GM12878 (cell line): ENCODE results near the gene KIAA1671. TPM values are rescaled to one million over a fixed set of nuclear protein-coding genes. Genes with fewer than 3 reads are reported as not detected.

Experiments used
- ATAC-seq: fragments of 200-7000 bp; cut with Tn5 transposase; 3 replicates; pipeline ENCODE4 v1.9.1; 2020; ENCODE audit warnings: mild to moderate bottlenecking, moderate library complexity
- BruUV-seq: library from RNA; stranded (reverse); fragments of 400-500 nt; replicated peaks from 2 replicates; lab custom pipeline; 2021; lab: Mats Ljungman, UMichigan
- CTCF ChIA-PET: fragments of 300-600 bp; sonication (Branson Sonifier 250); formaldehyde crosslinking; extraction: SDS; loops from one replicate; lab custom pipeline; 2021; ENCODE audit warnings: inconsistent platforms; lab: Yijun Ruan, JAX
- POLR2A ChIA-PET: fragments of 350-600 bp; formaldehyde crosslinking; extraction: SDS; loops from one replicate; lab custom pipeline; 2021; ENCODE audit warnings: inconsistent platforms; lab: Charles Lee
- RAD21 ChIA-PET: fragments of 300-600 bp; sonication (Branson Sonifier 250); formaldehyde crosslinking; loops from one replicate; lab custom pipeline; 2023; ENCODE audit warnings: antibody characterized with exemption; ENCODE audit not compliant: unreplicated experiment; lab: Charles Lee
- SMC1A ChIA-PET: fragments of 300-600 bp; sonication (Branson Sonifier 250); formaldehyde crosslinking; loops from one replicate; lab custom pipeline; 2023; ENCODE audit not compliant: unreplicated experiment, uncharacterized antibody; lab: Charles Lee
- DNase-seq: peaks from one replicate; pipeline ENCODE4 v3.0.0-alpha.2; 2011; ENCODE audit warnings: low read depth, low spot score
- FAIRE-seq: peaks from 3 replicates; lab custom pipeline; 2011; peaks lifted over from hg19 to GRCh38; lab: Jason Lieb, UNC
- H2AFZ ChIP-seq: 2 replicates; pipeline ENCODE4 v1.6.0; 2011; ENCODE audit warnings: low read depth, low read length, control low read depth; ENCODE audit not compliant: control insufficient read depth
- H3K27ac ChIP-seq: 2 replicates; pipeline ENCODE4 v1.5.1; 2011; ENCODE audit warnings: control low read depth; ENCODE audit not compliant: control insufficient read depth, insufficient read depth
- H3K27me3 ChIP-seq, 2 experiments: replicated peaks in 1 of 2; 2 replicates each; pipeline versions ENCODE4 v1.6.0 to v1.6.1; 2011; ENCODE audit warnings: low read length in 1 of 2; ENCODE audit not compliant: control insufficient read depth in 2 of 2, insufficient read depth in 2 of 2
- H3K36me3 ChIP-seq, 2 experiments: 2 replicates each; pipeline ENCODE4 v1.5.1; 2011; ENCODE audit warnings: low read length in 1 of 2; ENCODE audit not compliant: control insufficient read depth in 2 of 2, insufficient read depth in 2 of 2
- H3K4me1 ChIP-seq: 2 replicates; pipeline ENCODE4 v1.6.1; 2011; ENCODE audit warnings: mild to moderate bottlenecking, low read length, moderate library complexity, mixed read lengths; ENCODE audit not compliant: control insufficient read depth, insufficient read depth
- H3K4me2 ChIP-seq: 2 replicates; pipeline ENCODE4 v1.6.0; 2011; ENCODE audit warnings: control low read depth; ENCODE audit not compliant: control insufficient read depth, insufficient read depth
- H3K4me3 ChIP-seq: fragments of 200-600 bp; sonication (generic); 2 replicates; pipeline ENCODE4 v1.5.1; 2016
- H3K79me2 ChIP-seq: 2 replicates; pipeline ENCODE4 v1.6.0; 2011; ENCODE audit warnings: low read length; ENCODE audit not compliant: control insufficient read depth, insufficient read depth
- H3K9ac ChIP-seq: 2 replicates; pipeline ENCODE4 v1.8.0; 2011; ENCODE audit warnings: low read length, control low read depth, mixed read lengths; ENCODE audit not compliant: control insufficient read depth, insufficient read depth
- H3K9me3 ChIP-seq: replicated peaks from 3 replicates; pipeline ENCODE4 v1.5.1; 2011; ENCODE audit warnings: mild to moderate bottlenecking, low read length; ENCODE audit not compliant: control insufficient read depth, insufficient read depth
- H4K20me1 ChIP-seq: 2 replicates; pipeline ENCODE4 v1.6.0; 2011; ENCODE audit not compliant: control insufficient read depth, insufficient read depth
- CBFB ChIP-seq: IDR thresholded peaks from 2 replicates; pipeline ENCODE4 v1.6.1; 2016; ENCODE audit warnings: antibody characterized with exemption, low read depth
- DPF2 ChIP-seq: fragments of 450-650 bp; IDR thresholded peaks from 2 replicates; pipeline ENCODE4 v1.6.1; 2017; ENCODE audit warnings: mild to moderate bottlenecking
- ESRRA ChIP-seq: IDR thresholded peaks from 2 replicates; pipeline ENCODE4 v1.6.1; 2012; ENCODE audit warnings: mild to moderate bottlenecking, low read length, improper control_type of control experiment
- NR2C2 ChIP-seq: IDR thresholded peaks from 2 replicates; pipeline ENCODE4 v1.6.1; 2011; ENCODE audit warnings: borderline replicate concordance, low read depth; ENCODE audit not compliant: control insufficient read depth, insufficient read length
- RAD21 ChIP-seq: IDR thresholded peaks from 2 replicates; pipeline ENCODE4 v1.6.1; 2011; ENCODE audit warnings: mild to moderate bottlenecking, low read depth, low read length, moderate library complexity; ENCODE audit not compliant: insufficient read depth
- SMC3 ChIP-seq: IDR thresholded peaks from 2 replicates; pipeline ENCODE4 v1.6.1; 2011; ENCODE audit warnings: low read length, improper control_type of control experiment, borderline replicate concordance
- SREBF1 ChIP-seq: IDR thresholded peaks from 2 replicates; pipeline ENCODE4 v1.6.1; 2012; ENCODE audit warnings: mild to moderate bottlenecking, low read length
- TARDBP ChIP-seq: IDR thresholded peaks from 2 replicates; pipeline ENCODE4 v1.6.1; 2016; ENCODE audit warnings: borderline replicate concordance
- WGBS: methylation state at CpG from one replicate; pipeline ENCODE4 v1.1.6; 2016; ENCODE audit warnings: low lambda C conversion rate; ENCODE audit not compliant: insufficient replicate concordance, insufficient coverage; ENCODE audit errors: missing lambda C conversion rate; 5-methylcytosine and 5-hydroxymethylcytosine counted together
- in situ Hi-C: fragments of 300-500 bp; cut with MboI; formaldehyde crosslinking; loops from 9 replicates; pipeline ENCODE4 v1.14.3; 2018; ENCODE audit warnings: mixed read lengths
- intact Hi-C: fragments of 100-400 bp; cut with micrococcal nuclease; formaldehyde crosslinking; loops from one replicate; pipeline ENCODE4 v1.14.2; 2022; ENCODE audit not compliant: unreplicated experiment
- polyA plus RNA-seq, 11 experiments: library from polyadenylated mRNA; depleted of rRNA in 4 of 11; unstranded in 6 of 11; stranded (reverse) in 5 of 11; fragments of >200 nt; fragmentation: Nextera tagmentation in 4 of 11; fragmentation: Illumina TruSeq in 1 of 11; extraction: Ambion mirVana in 4 of 11; extraction: Trizol in 1 of 11; gene quantifications; 1 replicate in 1 of 11; 2 replicates in 10 of 11; pipeline versions ENCODE4 v1.2.1 to v1.2.3, GENCODE V29; 2011 to 2016; ENCODE audit warnings: inconsistent platforms in 2 of 11, missing spikeins in 2 of 11, low read depth in 1 of 11
- total RNA-seq, 4 experiments: library from RNA; depleted of rRNA in 3 of 4; stranded (reverse); fragments of >200 nt in 3 of 4; fragmentation: Illumina TruSeq in 1 of 4; extraction: Trizol in 1 of 4; gene quantifications; 2 replicates each; pipeline versions ENCODE4 v1.2.1 to v1.2.3, GENCODE V29; 2013 to 2021
- TF ChIP-seq, protein P1 (sequence below): fragments of 450-650 bp; IDR thresholded peaks from 2 replicates; pipeline ENCODE4 v1.6.1; 2017; ENCODE audit warnings: antibody characterized with exemption, mild to moderate bottlenecking, moderate library complexity
- TF ChIP-seq, protein P2 (sequence below), 3 experiments: IDR thresholded peaks in 2 of 3; conservative IDR thresholded peaks in 1 of 3; 2 replicates each; pipeline ENCODE4 v1.5.1; 2011; ENCODE audit warnings: low read depth in 3 of 3, low read length in 3 of 3, mild to moderate bottlenecking in 3 of 3, control low read depth in 2 of 3, moderate library complexity in 2 of 3, inconsistent platforms in 1 of 3, mixed read lengths in 1 of 3; ENCODE audit not compliant: control insufficient read depth in 2 of 3, insufficient read depth in 1 of 3; ENCODE audit errors: extremely low read depth in 1 of 3
- TF ChIP-seq, protein P3 (sequence below): fragments of 450-650 bp; IDR thresholded peaks from 2 replicates; pipeline ENCODE4 v1.6.1; 2017; ENCODE audit warnings: mild to moderate bottlenecking, moderate library complexity

The KIAA1671 gene
- total and polyA plus RNA-seq, 10 of the 15 experiments (the other 5 are each of a cell fraction or from before 2014, with no cell fraction given), result 0.05 to 2.7 (median 0.33) TPM

DNA sequence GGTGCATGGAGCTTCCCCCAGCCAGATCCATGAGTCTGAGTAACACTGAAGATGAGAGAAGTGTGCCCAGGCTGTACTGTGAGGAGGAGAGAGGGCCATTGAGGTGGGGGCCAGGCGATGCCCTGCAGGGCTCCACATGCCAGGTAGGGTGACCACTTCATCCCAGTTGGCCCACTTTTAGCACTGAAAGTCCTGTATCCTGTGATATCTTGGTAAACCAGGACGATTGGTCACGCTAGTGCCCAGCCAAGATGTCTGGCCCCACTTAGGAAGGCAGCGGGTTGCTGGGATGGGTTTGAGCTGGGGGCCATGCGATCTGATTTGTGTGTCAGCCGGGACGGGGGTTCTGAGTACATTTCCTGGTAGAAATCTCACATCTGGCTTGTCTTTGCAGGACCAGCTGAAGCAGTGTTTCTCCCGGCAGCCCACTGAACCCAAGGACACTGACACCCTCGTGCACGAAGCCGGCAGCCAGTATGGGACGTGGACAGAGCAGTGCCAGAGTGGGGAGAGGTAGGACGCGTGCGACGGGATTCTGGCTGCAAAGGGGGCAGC is 218.0 kb downstream of the KIAA1671 start (continued):
- no peak for TF ChIP-seq TARDBP
- TF ChIP-seq, protein P1, sequence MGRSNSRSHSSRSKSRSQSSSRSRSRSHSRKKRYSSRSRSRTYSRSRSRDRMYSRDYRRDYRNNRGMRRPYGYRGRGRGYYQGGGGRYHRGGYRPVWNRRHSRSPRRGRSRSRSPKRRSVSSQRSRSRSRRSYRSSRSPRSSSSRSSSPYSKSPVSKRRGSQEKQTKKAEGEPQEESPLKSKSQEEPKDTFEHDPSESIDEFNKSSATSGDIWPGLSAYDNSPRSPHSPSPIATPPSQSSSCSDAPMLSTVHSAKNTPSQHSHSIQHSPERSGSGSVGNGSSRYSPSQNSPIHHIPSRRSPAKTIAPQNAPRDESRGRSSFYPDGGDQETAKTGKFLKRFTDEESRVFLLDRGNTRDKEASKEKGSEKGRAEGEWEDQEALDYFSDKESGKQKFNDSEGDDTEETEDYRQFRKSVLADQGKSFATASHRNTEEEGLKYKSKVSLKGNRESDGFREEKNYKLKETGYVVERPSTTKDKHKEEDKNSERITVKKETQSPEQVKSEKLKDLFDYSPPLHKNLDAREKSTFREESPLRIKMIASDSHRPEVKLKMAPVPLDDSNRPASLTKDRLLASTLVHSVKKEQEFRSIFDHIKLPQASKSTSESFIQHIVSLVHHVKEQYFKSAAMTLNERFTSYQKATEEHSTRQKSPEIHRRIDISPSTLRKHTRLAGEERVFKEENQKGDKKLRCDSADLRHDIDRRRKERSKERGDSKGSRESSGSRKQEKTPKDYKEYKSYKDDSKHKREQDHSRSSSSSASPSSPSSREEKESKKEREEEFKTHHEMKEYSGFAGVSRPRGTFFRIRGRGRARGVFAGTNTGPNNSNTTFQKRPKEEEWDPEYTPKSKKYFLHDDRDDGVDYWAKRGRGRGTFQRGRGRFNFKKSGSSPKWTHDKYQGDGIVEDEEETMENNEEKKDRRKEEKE, result no peak

DNA sequence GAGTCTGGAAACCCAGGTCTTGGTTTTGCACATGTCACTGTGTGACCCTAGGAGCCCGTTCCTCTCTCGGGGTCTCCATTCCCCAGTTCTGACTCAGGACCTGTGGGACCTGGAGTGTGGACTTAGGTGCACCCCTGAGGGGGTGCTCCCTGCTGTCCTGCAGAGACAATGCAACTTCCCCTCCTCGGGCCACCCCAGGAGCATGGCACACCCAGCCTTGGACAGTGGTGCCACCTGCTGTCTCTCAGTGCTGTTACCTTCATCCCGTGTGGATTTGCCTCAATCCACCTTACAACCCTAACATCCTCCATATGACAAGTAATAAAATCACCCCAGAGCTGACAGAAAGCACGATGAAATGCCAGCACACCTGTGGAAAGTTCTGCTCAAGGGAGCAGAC is 219.6 kb downstream of the KIAA1671 start:
- Histone ChIP-seq H3K4me2 (no peak overlapping the region), H3K79me2 (no peaks in the 10 kb centered on the region), H3K36me3 (no peaks in the 10 kb centered on the region), H4K20me1 (no peaks in the 10 kb centered on the region), H3K4me1 (no peaks in the 10 kb centered on the region), H2AFZ (no peak overlapping the region), H3K4me3 (no peak overlapping the region), H3K27me3 (no peaks in the 10 kb centered on the region; a peak in 1 of 4 replicates), H3K27ac (no peak overlapping the region), H3K9ac (no peak overlapping the region), H3K9me3 (no peaks in the 10 kb centered on the region)
- FAIRE-seq (no peak), ATAC-seq (peak; percentile 91)
- CTCF ChIA-PET, result interaction anchor here (0.7 to 10.9 kb wide), 11 partner anchors 38 to 161 kb away, joined by 3 to 160 read pairs (median 4); no protein-coding TSS in a partner anchor
- POLR2A ChIA-PET, result no interaction called here
- SMC1A ChIA-PET, result interaction anchor here (0.6 to 3.5 kb wide), 6 partner anchors 56 to 113 kb away, joined by 3 to 32 read pairs (median 4); no protein-coding TSS in a partner anchor
- 3% methylated on average over 5 of the region's 5 CpGs for WGBS
- in situ Hi-C loops (loop anchor here (5.0 kb wide), 1 partner anchor 90 kb away; no protein-coding TSS in a partner anchor), intact Hi-C loops (loop anchor here (1.0 to 5.0 kb wide), 2 partner anchors 40 to 91 kb away; no protein-coding TSS in a partner anchor)
- BruUV-seq, result no TSS peak
- RAD21 ChIA-PET, result interaction anchor here (1.6 to 5.2 kb wide), 3 partner anchors 61 to 96 kb away, joined by 3 to 35 read pairs (median 6); no protein-coding TSS in a partner anchor
- TF ChIP-seq RAD21 (peak; percentile 32; the same call in 1 of the 2 replicates), SMC3 (peak; percentile 66; the same call in 1 of the 2 replicates), SREBF1 (no peak), ESRRA (no peak), DPF2 (no peak), CBFB (no peak), NR2C2 (no peak)
- TF ChIP-seq, protein P2, sequence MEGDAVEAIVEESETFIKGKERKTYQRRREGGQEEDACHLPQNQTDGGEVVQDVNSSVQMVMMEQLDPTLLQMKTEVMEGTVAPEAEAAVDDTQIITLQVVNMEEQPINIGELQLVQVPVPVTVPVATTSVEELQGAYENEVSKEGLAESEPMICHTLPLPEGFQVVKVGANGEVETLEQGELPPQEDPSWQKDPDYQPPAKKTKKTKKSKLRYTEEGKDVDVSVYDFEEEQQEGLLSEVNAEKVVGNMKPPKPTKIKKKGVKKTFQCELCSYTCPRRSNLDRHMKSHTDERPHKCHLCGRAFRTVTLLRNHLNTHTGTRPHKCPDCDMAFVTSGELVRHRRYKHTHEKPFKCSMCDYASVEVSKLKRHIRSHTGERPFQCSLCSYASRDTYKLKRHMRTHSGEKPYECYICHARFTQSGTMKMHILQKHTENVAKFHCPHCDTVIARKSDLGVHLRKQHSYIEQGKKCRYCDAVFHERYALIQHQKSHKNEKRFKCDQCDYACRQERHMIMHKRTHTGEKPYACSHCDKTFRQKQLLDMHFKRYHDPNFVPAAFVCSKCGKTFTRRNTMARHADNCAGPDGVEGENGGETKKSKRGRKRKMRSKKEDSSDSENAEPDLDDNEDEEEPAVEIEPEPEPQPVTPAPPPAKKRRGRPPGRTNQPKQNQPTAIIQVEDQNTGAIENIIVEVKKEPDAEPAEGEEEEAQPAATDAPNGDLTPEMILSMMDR (IDR thresholded peaks at IDR 0.05 in 2 of 3, conservative IDR thresholded peaks at IDR 0.05 in 1 of 3; ENCODE audit: control insufficient read depth in 2 of 3, extremely low read depth in 1 of 3, insufficient read depth in 1 of 3, low read depth in 3 of 3, low read length in 3 of 3), result peak; percentile 47 to 76 (median 51)
- TF ChIP-seq, protein P3, sequence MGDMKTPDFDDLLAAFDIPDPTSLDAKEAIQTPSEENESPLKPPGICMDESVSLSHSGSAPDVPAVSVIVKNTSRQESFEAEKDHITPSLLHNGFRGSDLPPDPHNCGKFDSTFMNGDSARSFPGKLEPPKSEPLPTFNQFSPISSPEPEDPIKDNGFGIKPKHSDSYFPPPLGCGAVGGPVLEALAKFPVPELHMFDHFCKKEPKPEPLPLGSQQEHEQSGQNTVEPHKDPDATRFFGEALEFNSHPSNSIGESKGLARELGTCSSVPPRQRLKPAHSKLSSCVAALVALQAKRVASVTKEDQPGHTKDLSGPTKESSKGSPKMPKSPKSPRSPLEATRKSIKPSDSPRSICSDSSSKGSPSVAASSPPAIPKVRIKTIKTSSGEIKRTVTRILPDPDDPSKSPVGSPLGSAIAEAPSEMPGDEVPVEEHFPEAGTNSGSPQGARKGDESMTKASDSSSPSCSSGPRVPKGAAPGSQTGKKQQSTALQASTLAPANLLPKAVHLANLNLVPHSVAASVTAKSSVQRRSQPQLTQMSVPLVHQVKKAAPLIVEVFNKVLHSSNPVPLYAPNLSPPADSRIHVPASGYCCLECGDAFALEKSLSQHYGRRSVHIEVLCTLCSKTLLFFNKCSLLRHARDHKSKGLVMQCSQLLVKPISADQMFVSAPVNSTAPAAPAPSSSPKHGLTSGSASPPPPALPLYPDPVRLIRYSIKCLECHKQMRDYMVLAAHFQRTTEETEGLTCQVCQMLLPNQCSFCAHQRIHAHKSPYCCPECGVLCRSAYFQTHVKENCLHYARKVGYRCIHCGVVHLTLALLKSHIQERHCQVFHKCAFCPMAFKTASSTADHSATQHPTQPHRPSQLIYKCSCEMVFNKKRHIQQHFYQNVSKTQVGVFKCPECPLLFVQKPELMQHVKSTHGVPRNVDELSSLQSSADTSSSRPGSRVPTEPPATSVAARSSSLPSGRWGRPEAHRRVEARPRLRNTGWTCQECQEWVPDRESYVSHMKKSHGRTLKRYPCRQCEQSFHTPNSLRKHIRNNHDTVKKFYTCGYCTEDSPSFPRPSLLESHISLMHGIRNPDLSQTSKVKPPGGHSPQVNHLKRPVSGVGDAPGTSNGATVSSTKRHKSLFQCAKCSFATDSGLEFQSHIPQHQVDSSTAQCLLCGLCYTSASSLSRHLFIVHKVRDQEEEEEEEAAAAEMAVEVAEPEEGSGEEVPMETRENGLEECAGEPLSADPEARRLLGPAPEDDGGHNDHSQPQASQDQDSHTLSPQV, result no peak
- TF ChIP-seq, all 136 proteins: peak for 3
- no peak for DNase-seq
